WTC11 (cell line): ENCODE measurements around the gene MYO15B.

ENCODE experiments used
- ELF4 ChIP-seq: sonication (generic); formaldehyde crosslinking; IDR thresholded peaks from 2 replicates; pipeline ENCODE4 v1.8.1; 2022; ENCODE audit warnings: low read depth, mild to moderate bottlenecking, moderate library complexity, missing genetic modification reagents
- RELA ChIP-seq: sonication (generic); formaldehyde crosslinking; IDR thresholded peaks from 2 replicates; pipeline ENCODE4 v1.8.1; 2022; ENCODE audit warnings: missing genetic modification reagents, mild to moderate bottlenecking, borderline replicate concordance
- ZNF219 ChIP-seq: sonication (generic); formaldehyde crosslinking; IDR thresholded peaks from 2 replicates; pipeline ENCODE4 v1.8.0; 2023; ENCODE audit warnings: missing genetic modification reagents, mild to moderate bottlenecking, borderline replicate concordance
- TF ChIP-seq, protein P1 (sequence below): sonication (generic); formaldehyde crosslinking; IDR thresholded peaks from 2 replicates; pipeline ENCODE4 v1.8.1; 2022; ENCODE audit warnings: low read depth, mild to moderate bottlenecking, moderate library complexity, missing genetic modification reagents, borderline replicate concordance

DNA sequence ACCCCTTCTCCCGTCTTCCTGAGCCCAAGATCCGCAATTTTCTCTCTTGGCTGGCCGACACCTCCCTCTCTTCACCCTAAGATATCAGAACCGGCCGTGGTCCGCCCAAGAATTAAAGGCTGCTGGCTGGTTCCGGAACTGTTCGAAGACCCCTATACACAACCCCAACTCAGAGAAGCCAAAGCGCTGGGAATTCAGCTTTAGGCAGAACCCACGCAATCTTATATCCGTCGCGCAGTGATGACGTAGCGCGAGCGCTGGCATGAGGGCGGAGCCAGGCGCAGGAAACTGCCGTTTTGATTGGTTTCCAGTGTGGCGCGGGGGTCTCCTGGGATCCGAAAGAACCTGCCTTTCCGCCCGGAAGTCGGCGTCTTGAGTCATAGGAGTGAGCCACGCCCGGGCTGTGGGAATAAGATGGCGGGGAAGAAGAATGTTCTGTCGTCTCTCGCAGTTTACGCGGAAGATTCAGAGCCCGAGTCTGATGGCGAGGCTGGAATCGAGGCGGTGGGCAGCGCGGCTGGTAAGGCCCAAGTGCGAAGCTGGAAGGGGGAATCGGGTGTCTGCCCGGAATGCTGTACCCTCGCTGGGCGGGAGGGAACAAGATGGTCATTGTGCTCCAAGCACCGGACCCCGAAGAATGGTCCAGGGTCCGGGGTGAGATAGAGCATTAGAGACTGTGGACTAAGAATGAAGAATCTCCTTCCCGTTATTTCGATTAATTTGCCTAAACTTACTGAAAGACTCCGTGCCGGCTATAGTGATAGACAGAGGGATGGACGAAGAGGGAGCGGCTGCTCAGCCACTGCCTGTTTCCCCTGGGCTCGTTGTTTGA lies 79.6 kb downstream of the MYO15B start, which contains the start of the genes RECQL5 and SAP30BP:
- no peak for TF ChIP-seq RELA (CRISPR knock-in tag)
- TF ChIP-seq ZNF219, result no peak
- TF ChIP-seq ELF4 (CRISPR knock-in tag), result no peak
- TF ChIP-seq, protein P1, sequence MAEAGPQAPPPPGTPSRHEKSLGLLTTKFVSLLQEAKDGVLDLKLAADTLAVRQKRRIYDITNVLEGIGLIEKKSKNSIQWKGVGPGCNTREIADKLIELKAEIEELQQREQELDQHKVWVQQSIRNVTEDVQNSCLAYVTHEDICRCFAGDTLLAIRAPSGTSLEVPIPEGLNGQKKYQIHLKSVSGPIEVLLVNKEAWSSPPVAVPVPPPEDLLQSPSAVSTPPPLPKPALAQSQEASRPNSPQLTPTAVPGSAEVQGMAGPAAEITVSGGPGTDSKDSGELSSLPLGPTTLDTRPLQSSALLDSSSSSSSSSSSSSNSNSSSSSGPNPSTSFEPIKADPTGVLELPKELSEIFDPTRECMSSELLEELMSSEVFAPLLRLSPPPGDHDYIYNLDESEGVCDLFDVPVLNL (CRISPR knock-in tag), result no peak
